Subcutaneous preadipocyte (primary cell): Measurements from ENCODE around the gene EIPR1. TPM values are rescaled to one million over a fixed set of nuclear protein-coding genes. Genes with fewer than 3 reads are reported as not detected.

Experiments
- total RNA-seq: library from RNA; depleted of rRNA; stranded (reverse); fragments of >200 nt; gene quantifications from 2 replicates; pipeline ENCODE4 v1.2.3, GENCODE V29; 2012

Gene EIPR1
- total RNA-seq = 34.2 and 34.5 TPM in 2 replicates

GRCh38 chr2:3377612-3378432 lies at the start of gene EIPR1:
Gene EIPR1, minus strand, starts transcription at chr2:3377818. Its CDS starts 129 bp downstream, at chr2:3377689.

DNA sequence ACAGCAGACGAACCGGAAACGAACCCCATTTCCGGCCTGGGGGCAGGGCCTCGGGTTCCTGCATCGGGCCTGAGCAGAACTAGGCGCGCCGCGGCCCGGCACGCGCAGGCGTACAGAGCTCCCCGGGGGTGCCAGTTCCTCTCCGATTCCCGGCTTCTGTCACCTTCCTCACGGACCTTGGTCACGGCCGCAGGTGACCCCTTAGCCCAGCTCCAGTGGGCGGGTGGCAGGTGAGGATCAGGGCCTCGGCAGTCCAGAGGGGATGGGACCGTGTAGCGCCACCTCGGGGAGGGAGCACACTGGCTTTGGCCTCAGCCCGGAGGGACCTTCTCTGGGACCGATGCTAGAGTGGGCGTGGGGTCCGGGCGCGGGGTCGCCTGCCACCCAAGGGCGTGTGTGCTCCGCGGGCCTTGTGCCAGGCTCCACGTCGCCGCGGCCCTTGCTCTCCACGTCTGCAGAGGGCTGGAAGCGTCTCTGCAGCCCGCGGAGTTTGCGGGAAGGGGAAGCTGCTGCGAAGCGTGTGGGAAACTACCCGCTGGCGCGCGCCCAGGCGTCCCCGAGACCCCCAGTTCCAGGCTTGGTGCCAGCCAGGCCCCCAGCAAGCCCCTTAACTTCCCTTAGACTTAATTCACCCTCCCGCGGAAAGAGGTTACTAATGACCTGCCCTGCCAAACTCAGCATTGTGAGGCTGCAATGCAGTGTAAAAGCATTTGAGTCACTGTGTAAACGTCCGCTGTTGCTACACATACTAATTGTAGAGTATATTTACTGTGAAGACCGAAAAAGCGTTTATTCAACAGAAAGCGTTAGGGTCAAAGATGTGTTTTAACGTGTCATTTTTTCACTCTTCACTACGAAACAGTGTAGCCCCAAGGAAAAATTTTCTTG lies 2.3 kb upstream of the EIPR1 start, which contains the start of gene TRAPPC12:
TRAPPC12 (plus strand) TSS at position 48 of the 888 bp plus-strand sequence. CDS start 7,930 bp downstream, outside the sequence.

Other genes starting within 250 kb of the EIPR1 start
- 66.9 and 80.0 TPM in 2 replicates for gene TRAPPC12, start 1.9 kb upstream of the EIPR1 start, total RNA-seq
- gene ADI1, start 141.7 kb upstream of the EIPR1 start, total RNA-seq = 43.7 and 45.2 TPM in 2 replicates
- 26.1 and 38.5 TPM in 2 replicates for gene RNASEH1, start 180.5 kb upstream of the EIPR1 start, total RNA-seq
- 1,235 and 1,705 TPM in 2 replicates for gene RPS7, start 197.4 kb upstream of the EIPR1 start, total RNA-seq
- gene COLEC11, start 217.3 kb upstream of the EIPR1 start, total RNA-seq = 0.37 and 0.59 TPM in 2 replicates